H1 (cell line): ENCODE data around the gene KCNQ1. TPM values are rescaled to one million over a fixed set of nuclear protein-coding genes. Genes with fewer than 3 reads are reported as not detected.

ENCODE experiments used
- EGR1 ChIP-seq: IDR thresholded peaks from 2 replicates; pipeline ENCODE4 v1.6.1; 2011; ENCODE audit warnings: low read depth, low read length, borderline replicate concordance
- MAFK ChIP-seq: IDR thresholded peaks from 2 replicates; pipeline ENCODE4 v1.6.1; 2012; ENCODE audit warnings: low read depth, mild to moderate bottlenecking, improper control_type of control experiment, low read length
- PHF8 ChIP-seq: fragments of 200-600 bp; sonication (generic); conservative IDR thresholded peaks from 2 replicates; pipeline ENCODE4 v1.7.1; 2012; ENCODE audit warnings: low read depth, mild to moderate bottlenecking, inconsistent platforms, low read length, moderate library complexity
- polyA plus RNA-seq, 7 experiments: library from polyadenylated mRNA; depleted of rRNA in 3 of 7; stranded (reverse) in 5 of 7; unstranded in 2 of 7; fragments of >200 nt in 5 of 7; fragments of 200-250 nt in 2 of 7; gene quantifications; 1 replicate in 5 of 7; 2 replicates in 1 of 7; 4 replicates in 1 of 7; pipeline versions ENCODE4 v1.2.1 to v1.2.3, GENCODE V29; 2011 to 2013; ENCODE audit warnings: missing spikeins in 2 of 7, mixed read lengths in 2 of 7
- total RNA-seq: library from RNA; stranded (reverse); fragmentation: NEBNext Ultra II Directional; extraction: Animal tissue kit (Norgen Biotek cat#: 25700); gene quantifications from 2 replicates; pipeline ENCODE4 v1.2.1, GENCODE V29; 2021

The KCNQ1 gene
- total and polyA plus RNA-seq, 2 of the 8 experiments (the other 6 are each of a cell fraction or from before 2014, with no cell fraction given): 1.9 to 2.0 TPM

DNA sequence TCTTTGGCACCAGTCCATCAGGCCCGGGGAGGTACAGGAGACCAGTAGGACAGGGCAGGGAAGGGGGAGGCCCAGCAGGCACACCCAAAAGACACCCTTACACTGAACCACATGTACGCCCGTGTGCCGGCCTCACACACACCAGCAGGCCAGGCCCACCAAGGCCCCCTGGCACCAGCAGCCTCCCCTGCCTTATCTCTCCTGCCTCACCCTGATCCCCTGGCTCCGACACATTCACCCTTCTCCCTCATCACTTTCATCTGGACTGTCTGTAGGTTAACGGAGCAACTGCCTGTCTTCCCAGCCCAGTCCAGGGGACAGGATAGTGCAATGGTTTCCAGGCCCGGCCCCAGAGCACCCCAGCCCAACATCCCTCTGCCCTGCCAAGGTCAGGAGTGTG is 435.8 kb downstream of the KCNQ1 start (continued):
- TF ChIP-seq MAFK (no peak), EGR1 (no peak), PHF8 (no peak)
